Transverse colon (tissue), 4 donors: ENCODE measurements around the gene SH3PXD2B.

Experiments
- EP300 ChIP-seq: sonication (generic); formaldehyde crosslinking; IDR thresholded peaks from one replicate; pipeline ENCODE4 v1.6.1; 2017; ENCODE audit warnings: antibody characterized with exemption, low read depth
- POLR2AphosphoS5 ChIP-seq, 3 donors: sonication (generic); formaldehyde crosslinking; IDR thresholded peaks; one replicate each; pipeline ENCODE4 v1.6.1; 2016; ENCODE audit warnings: antibody characterized with exemption in 3 of 3
- TF ChIP-seq, protein P1 (sequence below), 5 experiments: fragments of 200-600 bp in 3 of 5; fragments of 450-650 bp in 2 of 5; sonication (generic) in 3 of 5; IDR thresholded peaks; 1 replicate in 2 of 5; 2 replicates in 3 of 5; pipeline ENCODE4 v1.5.1; 2016 to 2017; ENCODE audit warnings: antibody characterized with exemption in 5 of 5, inconsistent platforms in 3 of 5, mild to moderate bottlenecking in 2 of 5, moderate library complexity in 1 of 5

DNA sequence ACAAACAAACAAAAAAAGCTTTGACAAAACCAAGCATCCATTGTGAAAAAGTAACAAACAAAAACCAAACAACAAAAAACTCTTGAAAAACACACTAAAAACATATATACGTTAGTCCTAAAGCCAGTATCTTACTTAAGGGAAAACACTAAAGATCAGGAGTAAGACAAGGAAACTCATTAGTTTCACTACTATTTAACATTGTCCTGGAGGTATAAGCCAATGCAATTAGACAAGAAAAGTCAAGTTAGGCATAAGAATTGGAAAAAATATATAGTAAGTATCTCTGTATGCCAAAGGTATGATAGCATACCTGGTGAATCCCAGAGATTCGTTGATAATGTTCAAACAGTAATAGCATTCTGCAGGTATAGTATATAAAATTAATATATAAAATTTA lies 148.9 kb downstream of the SH3PXD2B start:
- TF ChIP-seq EP300 (no peak), POLR2AphosphoS5 (IDR thresholded peaks at IDR 0.05) (no peak)
- TF ChIP-seq, protein P1, sequence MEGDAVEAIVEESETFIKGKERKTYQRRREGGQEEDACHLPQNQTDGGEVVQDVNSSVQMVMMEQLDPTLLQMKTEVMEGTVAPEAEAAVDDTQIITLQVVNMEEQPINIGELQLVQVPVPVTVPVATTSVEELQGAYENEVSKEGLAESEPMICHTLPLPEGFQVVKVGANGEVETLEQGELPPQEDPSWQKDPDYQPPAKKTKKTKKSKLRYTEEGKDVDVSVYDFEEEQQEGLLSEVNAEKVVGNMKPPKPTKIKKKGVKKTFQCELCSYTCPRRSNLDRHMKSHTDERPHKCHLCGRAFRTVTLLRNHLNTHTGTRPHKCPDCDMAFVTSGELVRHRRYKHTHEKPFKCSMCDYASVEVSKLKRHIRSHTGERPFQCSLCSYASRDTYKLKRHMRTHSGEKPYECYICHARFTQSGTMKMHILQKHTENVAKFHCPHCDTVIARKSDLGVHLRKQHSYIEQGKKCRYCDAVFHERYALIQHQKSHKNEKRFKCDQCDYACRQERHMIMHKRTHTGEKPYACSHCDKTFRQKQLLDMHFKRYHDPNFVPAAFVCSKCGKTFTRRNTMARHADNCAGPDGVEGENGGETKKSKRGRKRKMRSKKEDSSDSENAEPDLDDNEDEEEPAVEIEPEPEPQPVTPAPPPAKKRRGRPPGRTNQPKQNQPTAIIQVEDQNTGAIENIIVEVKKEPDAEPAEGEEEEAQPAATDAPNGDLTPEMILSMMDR (IDR thresholded peaks at IDR 0.05): no peak
